Measurements from ENCODE around the gene RFXAP.
"Not testable (repeated sequence)": the region's sequence is repeated elsewhere in the genome, so short reads cannot be mapped to it uniquely, and the experiment has no call there.

The RFXAP gene, protein sequence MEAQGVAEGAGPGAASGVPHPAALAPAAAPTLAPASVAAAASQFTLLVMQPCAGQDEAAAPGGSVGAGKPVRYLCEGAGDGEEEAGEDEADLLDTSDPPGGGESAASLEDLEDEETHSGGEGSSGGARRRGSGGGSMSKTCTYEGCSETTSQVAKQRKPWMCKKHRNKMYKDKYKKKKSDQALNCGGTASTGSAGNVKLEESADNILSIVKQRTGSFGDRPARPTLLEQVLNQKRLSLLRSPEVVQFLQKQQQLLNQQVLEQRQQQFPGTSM

DNA sequence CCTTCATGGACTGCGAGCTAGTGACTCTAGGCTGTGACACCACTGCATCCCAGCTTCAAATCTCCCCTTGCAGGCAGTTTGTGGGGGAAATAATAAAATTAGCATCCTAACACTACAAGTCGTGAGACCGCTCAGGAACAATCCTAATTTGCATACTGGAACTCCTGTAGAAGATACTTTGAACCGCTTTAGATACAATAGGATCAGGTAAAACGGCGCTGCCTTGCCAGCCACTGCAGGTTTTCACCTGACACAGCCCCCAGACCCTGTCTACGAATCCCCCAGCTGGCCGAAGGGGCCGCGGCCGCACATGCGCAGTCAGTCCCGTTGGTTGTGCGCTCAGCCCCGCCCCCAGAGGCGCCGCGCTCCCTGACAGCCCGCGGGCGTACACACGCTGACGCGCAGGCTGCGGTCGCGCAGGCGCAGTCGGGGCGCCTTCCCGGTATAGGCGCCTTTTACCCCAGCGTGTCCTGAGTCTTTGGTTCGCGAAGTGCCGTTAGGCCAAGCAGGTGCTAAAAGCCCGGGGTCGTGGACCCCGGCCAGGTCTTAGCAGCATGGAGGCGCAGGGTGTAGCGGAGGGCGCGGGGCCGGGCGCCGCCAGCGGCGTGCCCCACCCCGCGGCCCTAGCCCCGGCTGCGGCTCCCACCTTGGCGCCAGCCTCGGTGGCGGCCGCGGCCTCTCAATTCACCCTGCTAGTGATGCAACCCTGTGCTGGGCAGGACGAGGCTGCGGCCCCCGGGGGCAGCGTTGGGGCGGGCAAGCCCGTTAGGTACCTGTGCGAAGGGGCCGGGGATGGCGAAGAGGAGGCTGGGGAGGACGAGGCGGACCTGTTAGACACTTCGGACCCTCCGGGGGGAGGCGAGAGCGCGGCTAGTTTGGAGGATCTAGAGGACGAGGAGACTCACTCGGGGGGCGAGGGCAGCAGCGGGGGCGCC, at the start of gene RFXAP:
RFXAP (plus strand) TSS at position 419 of the 935 bp plus-strand sequence; CDS start at position 555, 136 bp downstream.
- peak; percentile 70 for DNase-seq (ENCODE audit: low spot score)

DNA sequence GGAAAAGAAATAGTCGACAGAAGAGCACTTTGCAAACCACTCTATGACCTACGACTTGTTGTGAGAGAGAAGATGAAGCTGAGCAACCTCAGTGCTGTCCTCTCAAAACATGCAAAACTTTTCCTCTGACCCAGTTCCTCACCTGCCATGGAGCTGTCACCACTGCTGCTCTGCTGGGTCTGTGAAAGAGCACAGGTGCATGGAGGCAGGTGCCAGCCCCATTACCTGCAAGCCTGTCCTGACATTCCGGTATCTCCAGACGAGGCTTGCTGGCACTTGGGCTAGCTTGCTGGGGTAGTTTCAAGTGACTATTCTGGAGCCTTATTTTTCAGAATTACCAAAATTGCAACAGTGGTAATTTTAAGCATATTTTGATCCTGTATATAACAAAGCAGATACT, 49.5 kb upstream of the RFXAP start:
- DNase-seq (ENCODE audit: low spot score) = no peak

DNA sequence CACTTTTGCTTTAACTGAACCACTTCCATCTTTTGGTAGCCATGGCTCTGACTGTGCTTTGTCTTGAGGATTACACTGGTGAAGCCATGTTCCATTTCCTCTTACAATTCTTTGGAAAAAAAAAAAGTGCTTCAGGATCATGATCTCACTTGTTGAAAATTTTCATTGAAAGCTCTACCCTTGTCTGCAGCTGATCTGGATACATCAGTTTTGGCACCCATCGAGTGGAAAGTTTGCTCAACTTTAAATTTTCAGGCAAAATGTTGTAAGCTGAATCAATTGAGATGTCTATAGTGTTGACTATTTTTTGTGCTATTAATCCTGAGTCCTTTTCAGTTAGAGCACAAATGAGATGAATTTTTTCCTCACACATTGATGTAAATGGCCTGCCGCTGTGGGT, 48.3 kb upstream of the RFXAP start:
- no peak for DNase-seq (ENCODE audit: low spot score)

DNA sequence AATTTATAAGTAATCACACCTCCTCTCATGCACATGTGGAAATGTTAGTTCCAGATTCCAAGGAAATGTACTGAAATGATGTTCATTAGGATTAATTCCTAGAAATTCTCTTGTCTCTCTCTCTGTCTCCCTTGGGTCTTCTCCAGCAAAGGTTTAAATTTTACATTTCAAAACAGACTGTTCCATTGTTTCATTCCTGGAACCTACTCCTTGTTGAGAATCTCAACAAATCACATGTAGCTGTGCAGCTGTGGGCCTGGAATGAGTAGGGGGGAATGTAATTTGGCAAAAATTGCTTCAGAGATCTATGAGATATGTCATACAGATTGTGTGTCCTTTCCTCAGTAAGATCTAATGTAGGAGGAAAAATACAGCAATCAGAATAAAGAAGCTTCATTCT, 46.2 kb upstream of the RFXAP start:
- DNase-seq (ENCODE audit: low spot score) = no peak

DNA sequence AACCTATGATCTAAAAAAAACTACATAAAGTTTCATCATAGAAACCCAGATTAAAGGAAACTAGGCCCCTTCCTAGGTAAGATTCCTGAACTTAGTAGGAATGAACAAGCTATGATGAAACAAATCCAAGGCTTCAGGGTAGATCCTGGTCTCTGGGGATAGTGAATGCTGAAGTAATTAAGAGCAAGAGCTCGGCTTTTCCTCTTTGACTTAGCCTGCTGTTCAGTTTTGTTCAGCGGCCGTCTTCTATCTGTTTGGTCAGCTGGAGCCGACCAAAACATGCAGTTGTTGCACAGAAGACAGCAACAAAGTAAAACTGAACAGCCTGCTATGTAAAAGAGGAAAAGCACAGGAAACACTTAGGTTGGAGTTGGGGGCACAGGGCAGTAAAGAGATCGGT, 44.1 kb upstream of the RFXAP start:
- no peak for DNase-seq (ENCODE audit: low spot score)

DNA sequence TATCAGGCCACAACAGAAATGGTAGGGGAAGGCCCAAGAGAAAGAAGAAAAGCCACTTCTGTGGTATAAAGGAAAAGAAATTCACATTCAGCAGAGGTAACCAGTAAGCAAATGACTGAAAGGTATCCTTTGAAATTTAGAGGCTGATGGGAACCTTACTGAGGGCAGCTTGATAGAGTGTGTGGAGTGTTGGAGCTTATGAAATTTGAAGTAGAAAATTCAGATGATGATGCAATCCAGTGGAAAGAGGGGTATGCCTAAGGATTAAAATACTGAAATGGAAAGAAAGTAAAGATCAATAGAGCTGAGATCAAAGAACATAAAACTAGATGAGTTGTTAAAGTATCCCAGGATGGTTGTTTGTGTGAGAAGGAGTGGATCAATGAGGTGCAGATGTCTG, 42.8 kb upstream of the RFXAP start:
- no peak for DNase-seq (ENCODE audit: low spot score)

DNA sequence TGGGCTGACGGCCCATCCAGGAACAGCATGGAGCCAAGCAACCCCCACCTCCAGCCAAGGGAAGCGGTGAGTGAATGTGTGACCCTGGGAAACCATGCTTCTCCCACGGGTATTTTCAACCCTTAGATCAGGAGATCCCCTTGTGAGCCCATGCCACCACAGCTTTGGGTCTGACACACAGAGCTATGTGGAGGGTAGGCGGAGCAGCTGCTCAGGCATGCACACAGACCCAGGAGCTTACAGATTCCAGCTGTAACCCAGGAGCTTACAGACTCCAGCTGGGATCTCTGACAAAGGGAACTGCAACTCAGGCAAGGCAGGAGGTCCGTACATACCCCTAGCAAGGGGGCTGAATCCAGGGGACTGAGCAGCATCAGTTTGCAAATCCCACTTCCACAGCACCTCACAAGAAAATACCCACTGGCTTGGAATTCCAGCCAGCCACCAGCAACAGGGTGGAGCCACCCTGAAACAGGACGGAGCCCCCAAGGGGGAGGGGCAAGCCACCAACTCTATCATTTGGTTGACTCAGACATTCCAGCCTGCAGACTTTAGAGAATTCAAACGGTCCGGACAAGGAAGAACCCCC, 40.8 kb upstream of the RFXAP start:
- no peak for DNase-seq (ENCODE audit: low spot score)

DNA sequence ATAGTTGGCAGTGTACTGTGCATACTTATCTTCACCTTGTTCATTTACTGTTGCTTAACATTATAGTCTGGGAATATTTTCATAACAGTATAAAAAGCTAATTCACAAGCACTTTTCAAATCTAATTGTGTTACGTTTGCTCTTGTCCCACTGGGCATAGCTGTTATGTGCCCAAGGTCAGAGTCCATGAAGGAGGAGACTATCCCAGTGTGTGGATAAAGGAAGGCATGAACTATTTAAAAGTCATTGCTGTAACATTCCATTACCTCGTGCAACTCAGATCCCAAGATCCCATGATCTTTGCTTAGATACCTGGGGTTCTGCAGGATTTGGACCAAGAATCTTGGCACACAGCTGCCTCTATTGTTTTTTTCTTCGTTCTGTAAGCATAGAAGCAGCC, 35.1 kb upstream of the RFXAP start:
- no peak for DNase-seq (ENCODE audit: low spot score)

DNA sequence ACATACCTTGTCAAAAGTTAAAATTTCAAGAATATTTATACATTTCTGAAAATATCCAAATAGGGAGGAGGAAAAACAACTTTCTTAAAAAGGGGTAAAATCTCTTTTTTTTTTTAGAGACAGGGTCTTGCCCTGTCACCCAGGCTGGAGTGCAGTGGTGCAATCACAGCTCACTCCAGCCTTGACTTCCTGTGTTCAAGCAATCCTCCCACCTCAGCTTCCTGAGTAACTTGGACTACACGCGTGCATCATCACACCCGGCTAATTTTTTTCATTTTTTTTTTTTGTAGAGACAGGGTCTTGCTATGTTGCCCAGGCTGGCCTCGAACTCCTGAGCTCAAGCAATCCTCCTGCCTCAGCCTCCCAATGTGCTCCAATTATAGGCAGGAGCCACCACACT, 32.8 kb upstream of the RFXAP start:
- not testable (repeated sequence) for DNase-seq (ENCODE audit: low spot score)

DNA sequence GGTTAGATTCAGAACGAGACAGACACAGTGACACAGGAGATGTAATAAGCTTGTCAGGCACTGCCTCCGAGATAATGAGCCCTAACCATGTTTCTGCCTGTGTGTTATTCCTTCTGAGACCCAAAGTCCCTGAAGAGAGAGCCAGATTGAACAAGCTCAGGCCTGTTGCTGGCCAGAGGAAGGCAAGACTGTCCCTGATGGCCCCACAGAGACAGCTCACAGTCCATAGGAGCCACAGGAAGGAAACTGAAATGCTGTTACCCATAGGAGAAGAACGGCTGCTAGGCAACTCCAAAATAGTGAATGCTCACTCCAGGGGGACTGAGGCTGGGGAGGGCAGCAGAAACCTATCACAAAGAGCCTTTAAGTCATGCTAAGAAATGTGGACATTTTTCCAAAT, 31.8 kb upstream of the RFXAP start:
- DNase-seq (ENCODE audit: low spot score) = no peak

DNA sequence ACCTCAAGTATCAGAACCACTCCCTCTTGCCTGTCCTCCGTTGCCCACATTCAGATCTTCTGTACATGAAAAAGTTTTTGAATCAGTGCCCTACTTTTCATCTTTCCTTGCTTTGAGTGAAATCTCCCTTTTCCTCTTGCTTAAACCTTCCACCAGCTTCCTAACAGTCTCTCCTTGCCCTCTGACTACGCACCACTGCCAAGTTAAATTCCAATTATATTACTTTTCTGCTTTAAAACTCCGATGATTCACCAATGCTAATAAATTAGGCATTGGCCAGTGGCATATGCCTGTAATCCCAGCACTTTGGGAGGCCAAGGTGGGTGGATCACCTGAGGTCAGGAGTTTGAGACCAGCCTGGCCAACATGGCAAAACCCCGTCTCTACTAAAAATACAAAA, 30.7 kb upstream of the RFXAP start:
- DNase-seq (ENCODE audit: low spot score) = no peak

DNA sequence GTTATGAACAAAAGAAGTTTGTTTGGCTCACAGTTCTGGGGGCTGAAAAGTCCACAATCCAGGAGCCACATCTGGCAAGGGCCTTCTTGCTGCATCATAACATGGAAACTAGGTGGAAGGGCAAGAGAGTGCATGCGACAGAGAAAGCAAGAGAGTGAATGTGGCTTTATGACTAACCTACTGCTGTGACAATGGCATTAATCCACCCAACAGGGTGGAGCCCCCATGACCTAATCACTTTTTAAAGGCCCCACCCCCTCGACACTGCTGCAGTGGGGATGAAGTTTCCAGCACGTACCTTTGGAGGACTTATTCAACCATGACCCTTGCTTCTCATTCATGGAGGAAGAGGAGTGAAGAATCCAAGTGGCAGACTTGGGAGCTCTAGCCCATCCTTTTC, 30.0 kb upstream of the RFXAP start:
- DNase-seq (ENCODE audit: low spot score) = no peak

DNA sequence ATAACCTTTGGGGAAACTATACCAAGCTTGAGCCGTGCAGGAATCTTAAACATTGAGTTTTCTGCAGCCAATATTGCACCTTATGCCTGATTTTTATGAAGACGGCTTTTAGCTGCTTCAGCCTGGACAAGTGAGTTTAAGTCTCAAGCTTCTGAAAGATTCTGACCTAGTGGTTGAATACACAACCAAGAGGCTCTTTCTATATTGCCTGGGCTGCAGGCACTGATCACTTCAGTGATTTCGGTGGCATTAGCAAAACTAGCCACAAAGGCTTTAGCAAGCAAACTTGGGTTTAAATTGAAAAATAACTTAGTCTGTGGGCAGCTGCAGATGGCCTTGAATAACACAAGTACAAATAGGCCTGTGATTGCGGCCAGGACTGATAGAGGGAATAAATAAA, 29.3 kb upstream of the RFXAP start:
- DNase-seq (ENCODE audit: low spot score) = no peak

DNA sequence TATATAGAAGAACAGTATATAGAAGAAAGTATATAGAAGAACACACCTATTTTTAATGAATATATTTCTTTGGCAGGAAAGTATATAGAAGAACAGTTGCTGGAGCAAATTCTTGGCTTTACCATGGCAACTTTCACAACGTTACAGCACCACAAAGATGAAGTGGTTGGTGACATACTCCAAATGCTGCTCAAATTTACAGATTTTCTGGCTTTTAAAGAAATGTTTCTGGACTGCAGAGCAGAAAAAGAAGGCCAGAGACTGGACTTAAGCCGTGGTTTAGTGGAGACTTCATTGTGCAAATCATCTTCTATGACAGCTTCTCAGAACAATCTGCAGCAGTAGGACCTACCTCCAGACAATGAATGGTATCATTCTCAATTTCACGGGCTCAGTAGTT, 24.3 kb upstream of the RFXAP start:
- DNase-seq (ENCODE audit: low spot score) = no peak

DNA sequence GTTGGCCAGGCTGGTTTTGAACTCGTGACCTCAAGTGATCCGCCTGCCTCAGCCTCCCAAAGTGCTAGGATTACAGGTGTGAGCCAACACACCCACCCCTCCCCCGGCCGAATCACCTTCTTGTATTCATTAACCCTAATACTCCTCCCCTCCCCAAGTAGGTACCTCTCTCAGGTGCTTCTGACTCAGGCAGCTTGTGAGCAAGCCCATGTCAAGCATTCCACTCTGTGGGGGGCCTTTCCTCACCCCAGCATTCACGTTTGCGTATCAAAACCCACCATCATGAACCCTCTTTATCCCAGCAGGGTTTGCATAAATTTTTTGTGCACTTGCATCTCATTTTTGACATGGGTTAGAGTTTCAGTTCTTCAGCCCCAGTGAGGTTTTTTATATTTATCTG, 23.6 kb upstream of the RFXAP start:
- DNase-seq (ENCODE audit: low spot score) = no peak

DNA sequence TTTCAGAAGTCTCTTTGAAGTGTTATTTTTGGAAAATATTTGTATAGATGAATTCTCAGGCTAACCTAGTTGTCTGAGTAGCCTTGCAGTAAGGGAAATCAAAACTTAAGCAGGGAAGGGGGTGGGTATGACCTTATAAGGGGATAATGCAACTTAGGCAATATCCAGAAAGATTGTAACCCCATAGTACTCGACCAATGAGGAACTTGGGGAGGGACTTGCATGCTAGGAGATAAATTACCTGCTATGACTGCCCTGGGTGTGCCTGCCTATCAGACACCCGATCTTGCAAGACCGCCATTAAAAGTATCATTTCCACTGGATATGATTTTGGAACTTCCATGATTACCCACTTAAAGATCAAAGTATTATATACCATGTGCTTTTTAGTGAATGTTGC, 23.0 kb upstream of the RFXAP start:
- DNase-seq (ENCODE audit: low spot score) = no peak

DNA sequence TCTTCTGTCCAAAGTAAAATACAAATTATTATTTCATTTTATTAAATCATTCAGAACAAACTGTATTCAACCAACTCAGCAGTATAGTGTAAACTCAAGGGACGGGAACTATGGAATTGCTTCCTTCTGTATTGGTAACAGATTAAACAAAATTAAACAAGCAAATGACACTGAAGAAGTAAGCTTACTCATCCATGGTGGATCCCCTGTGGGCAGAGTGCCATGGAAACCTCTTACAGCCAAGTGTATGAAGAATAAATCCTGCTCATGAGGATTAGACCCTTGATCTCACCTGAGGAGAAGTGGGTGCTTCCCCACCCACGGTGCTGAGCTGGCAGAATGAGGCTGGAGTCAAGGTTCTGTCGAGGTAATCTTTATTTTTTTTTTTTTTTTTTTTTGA, 18.0 kb upstream of the RFXAP start:
- no peak for DNase-seq (ENCODE audit: low spot score)

DNA sequence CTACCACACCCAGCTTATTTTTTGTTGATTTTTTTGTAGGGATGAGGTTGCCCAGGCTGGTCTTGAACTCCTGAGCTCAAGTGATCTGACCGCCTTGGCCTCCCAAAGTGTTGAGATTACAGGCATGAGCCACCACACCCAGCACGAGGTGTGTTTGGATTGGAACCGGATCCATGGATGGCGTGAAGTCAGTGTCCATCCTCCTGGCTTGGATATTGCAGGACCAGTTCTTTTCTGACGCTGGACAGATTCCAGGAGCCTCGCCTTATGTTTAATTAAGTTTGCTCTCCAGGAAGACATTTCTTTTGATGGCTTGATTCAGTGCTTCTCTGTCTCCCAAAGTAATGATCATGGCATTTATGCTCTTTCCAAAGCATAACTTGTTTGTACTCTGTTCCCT, 14.4 kb upstream of the RFXAP start:
- DNase-seq (ENCODE audit: low spot score) = no peak

DNA sequence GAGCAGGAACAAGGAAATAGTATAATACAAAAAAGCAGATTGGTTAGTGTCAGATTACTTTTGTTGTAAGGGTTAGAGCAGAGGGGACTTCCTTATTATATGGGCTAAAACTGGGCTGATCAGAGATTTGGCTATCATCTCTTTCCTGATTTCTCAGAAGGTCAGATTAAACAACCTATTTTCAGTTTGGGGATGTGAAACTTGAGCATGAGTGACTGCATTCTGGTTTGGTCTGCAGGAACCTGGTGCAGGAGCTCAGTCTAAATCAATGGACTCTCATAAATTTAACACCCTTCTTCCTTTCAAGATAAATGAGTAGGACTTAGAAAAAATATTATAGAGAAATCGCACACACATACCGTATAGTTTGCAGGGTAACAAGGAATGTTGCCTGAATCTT, 12.9 kb upstream of the RFXAP start:
- DNase-seq (ENCODE audit: low spot score) = no peak

DNA sequence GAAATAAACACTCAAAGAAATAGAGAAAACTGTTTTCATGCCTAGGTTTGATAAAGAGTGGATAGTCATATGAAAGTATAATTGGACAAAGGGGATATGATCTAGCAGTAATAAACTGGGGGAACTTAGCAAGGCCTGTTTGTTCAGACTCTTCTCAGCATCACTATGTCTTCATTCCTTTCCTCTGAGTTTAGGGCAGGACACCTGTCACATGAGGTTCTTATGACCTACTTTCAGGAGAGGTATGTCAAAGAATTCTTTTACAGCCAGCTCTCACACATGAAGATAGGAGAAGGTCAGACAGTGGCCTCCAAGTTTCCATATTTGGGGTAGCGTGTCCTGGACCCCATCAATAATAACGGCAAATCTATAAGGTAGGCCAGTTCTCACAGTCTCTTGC, 11.4 kb upstream of the RFXAP start:
- DNase-seq (ENCODE audit: low spot score) = no peak

DNA sequence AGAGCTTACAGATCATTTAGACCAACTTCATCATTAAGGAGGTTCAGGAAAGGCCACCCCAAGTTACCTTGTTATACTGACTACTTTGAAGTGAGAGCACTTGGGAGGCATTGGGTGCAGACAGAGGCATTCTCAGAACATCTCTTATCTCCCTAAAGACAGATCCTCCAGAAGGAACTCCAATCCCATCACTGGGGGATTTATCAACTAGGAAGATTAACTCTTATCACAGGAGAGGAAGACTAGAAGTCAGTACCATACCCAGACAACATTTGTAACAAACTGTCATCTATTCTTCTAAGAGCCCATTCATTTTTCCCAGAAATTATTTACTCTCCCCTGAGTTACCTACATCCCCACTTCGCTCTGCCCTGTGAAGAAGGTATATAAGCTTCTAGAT, 5.8 kb upstream of the RFXAP start:
- no peak for DNase-seq (ENCODE audit: low spot score)

DNA sequence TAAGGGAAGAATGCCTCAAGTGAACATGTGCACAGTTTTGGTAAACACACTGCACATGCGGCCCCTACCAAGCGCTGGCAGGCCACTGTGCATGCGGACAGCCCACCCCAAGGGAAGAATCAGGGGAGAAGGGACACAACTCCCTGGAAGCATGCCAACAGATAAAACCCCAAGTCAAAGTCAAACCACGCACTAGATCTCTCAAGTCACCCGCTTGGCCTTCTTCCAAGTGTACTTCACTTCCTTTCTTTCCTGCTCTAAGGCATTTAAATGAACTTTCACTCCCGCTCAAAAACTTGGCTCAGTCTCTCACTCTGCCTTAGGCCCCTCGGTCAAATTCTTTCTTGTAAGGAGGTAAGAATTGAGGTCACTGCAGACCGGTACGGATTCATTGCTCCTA, 4.6 kb upstream of the RFXAP start:
- no peak for DNase-seq (ENCODE audit: low spot score)

DNA sequence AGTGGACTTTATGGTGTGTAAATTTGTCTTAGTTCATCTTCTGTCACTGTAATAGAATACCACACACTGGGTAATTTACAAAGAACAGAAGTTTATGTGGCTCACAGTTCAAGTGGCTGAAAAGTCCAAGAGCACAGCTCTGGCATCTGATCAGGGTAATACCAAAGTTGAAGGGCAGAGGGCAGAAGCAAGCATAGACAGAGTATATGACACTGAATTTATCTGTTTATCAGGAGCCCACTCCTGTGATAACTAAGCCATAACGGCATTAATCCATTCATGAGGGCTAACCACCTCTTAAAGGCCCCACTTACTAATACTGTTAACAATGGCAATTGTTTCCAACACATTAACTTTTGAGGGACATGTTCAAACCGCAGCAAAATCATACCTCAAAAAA, 4.0 kb upstream of the RFXAP start:
- DNase-seq (ENCODE audit: low spot score) = peak; percentile 10

Measured in HuH-7.5 (cell line).